HCT116 (cell line): ENCODE results near the gene PLEKHG5. TPM values are rescaled to one million over a fixed set of nuclear protein-coding genes. Genes with fewer than 3 reads are reported as not detected.

ENCODE experiments used
- ATAC-seq: fragments of 200-7000 bp; cut with Tn5 transposase; 2 replicates; pipeline ENCODE4 v1.9.1; 2020; ENCODE audit warnings: mild to moderate bottlenecking, moderate library complexity
- Bru-seq: library from RNA; stranded (reverse); fragments of 400-500 nt; gene quantifications from one replicate; lab custom pipeline; 2021; lab: Mats Ljungman, UMichigan
- BruChase-seq, 2 experiments: library from RNA; stranded (reverse); fragments of 400-500 nt; gene quantifications; one replicate each; lab custom pipeline; 2021; lab: Mats Ljungman, UMichigan
- BruUV-seq: library from RNA; stranded (reverse); fragments of 400-500 nt; replicated peaks from 2 replicates; lab custom pipeline; 2021; lab: Mats Ljungman, UMichigan
- CTCF ChIA-PET: fragments of 300-600 bp; sonication (Branson Sonifier 250); formaldehyde crosslinking; loops from one replicate; lab custom pipeline; 2021; ENCODE audit warnings: antibody characterized with exemption; lab: Charles Lee
- POLR2A ChIA-PET: fragments of 300-600, 350-600 bp; sonication (Branson Sonifier 250); formaldehyde crosslinking; loops from one replicate; lab custom pipeline; 2021; ENCODE audit warnings: antibody characterized with exemption; lab: Charles Lee
- RAD21 ChIA-PET, 2 experiments: fragments of 300-600 bp; sonication (Branson Sonifier 250); formaldehyde crosslinking; loops; one replicate each; lab custom pipeline; 2023; ENCODE audit warnings: low total read pairs in 2 of 2; ENCODE audit not compliant: uncharacterized antibody in 2 of 2, unreplicated experiment in 2 of 2, low non-redundant PET in 1 of 2; lab: Charles Lee
- DNase-seq: peaks from one replicate; pipeline ENCODE4 v3.0.0-alpha.2; 2010; ENCODE audit warnings: low read depth, low spot score
- H2AFZ ChIP-seq: fragments of 200-600 bp; shearing (Covaris generic), sonication (generic); 2 replicates; pipeline ENCODE4 v1.6.1; 2017; ENCODE audit warnings: low read depth, mixed run types, mixed read lengths, antibody characterized with exemption, low read length; ENCODE audit not compliant: poor library complexity, severe bottlenecking
- H3K27ac ChIP-seq: 2 replicates; pipeline ENCODE4 v1.5.1; 2012; ENCODE audit warnings: low read depth, low read length
- H3K27me3 ChIP-seq: fragments of 200-600 bp; sonication (generic); 2 replicates; pipeline ENCODE4 v1.6.1; 2016; ENCODE audit warnings: mixed run types, low read length, mixed read lengths; ENCODE audit not compliant: insufficient read depth
- H3K36me3 ChIP-seq, 2 experiments: fragments of 200-500 bp in 1 of 2; fragments of 200-600 bp in 1 of 2; sonication (Bioruptor generic) in 1 of 2; sonication (generic) in 1 of 2; 2 replicates each; pipeline versions ENCODE4 v1.5.1 to v1.6.1; 2014 to 2016; ENCODE audit warnings: low read length in 2 of 2, inconsistent platforms in 1 of 2, mixed read lengths in 1 of 2, mixed run types in 1 of 2; ENCODE audit not compliant: insufficient read depth in 2 of 2, control insufficient read depth in 1 of 2
- H3K4me1 ChIP-seq, 2 experiments: fragments of 200-600 bp in 1 of 2; sonication (generic) in 1 of 2; 2 replicates each; pipeline versions ENCODE4 v1.5.1 to v1.6.1; 2012 to 2017; ENCODE audit warnings: low read length in 2 of 2, inconsistent platforms in 1 of 2, mild to moderate bottlenecking in 1 of 2, mixed read lengths in 1 of 2, mixed run types in 1 of 2, moderate library complexity in 1 of 2; ENCODE audit not compliant: insufficient read depth in 2 of 2, control insufficient read depth in 1 of 2
- H3K4me2 ChIP-seq: fragments of 200-600 bp; sonication (generic); 2 replicates; pipeline ENCODE4 v1.6.1; 2017; ENCODE audit warnings: mixed run types, low read length, mixed read lengths
- H3K4me3 ChIP-seq, 2 experiments: fragments of 200-600 bp in 1 of 2; sonication (generic) in 1 of 2; replicated peaks in 1 of 2; 2 replicates each; pipeline ENCODE4 v1.5.1; 2011 to 2016; ENCODE audit warnings: low read length in 2 of 2, control low read depth in 1 of 2, low read depth in 1 of 2, mild to moderate bottlenecking in 1 of 2, mixed read lengths in 1 of 2, mixed run types in 1 of 2
- H3K79me2 ChIP-seq: fragments of 200-600 bp; sonication (generic); 2 replicates; pipeline ENCODE4 v1.6.1; 2017; ENCODE audit warnings: mild to moderate bottlenecking, mixed run types, low read length, moderate library complexity, mixed read lengths; ENCODE audit not compliant: insufficient read depth
- H3K9ac ChIP-seq: fragments of 200-600 bp; sonication (generic); 2 replicates; pipeline ENCODE4 v1.6.1; 2016; ENCODE audit warnings: low read length, mixed read lengths
- H3K9me2 ChIP-seq: fragments of 200-600 bp; sonication (generic), shearing (Covaris generic); 2 replicates; pipeline ENCODE4 v1.6.1; 2017; ENCODE audit warnings: mixed run types, mild to moderate bottlenecking, moderate library complexity; ENCODE audit not compliant: insufficient read depth
- H3K9me3 ChIP-seq, 2 experiments: fragments of 200-500 bp in 1 of 2; fragments of 200-600 bp in 1 of 2; sonication (Bioruptor generic) in 1 of 2; sonication (generic) in 1 of 2; 2 replicates each; pipeline ENCODE4 v1.6.1; 2014 to 2017; ENCODE audit warnings: low read length in 2 of 2, mixed read lengths in 2 of 2, inconsistent platforms in 1 of 2, low read depth in 1 of 2, mild to moderate bottlenecking in 1 of 2, mixed run types in 1 of 2, moderate library complexity in 1 of 2; ENCODE audit not compliant: control insufficient read depth in 1 of 2, insufficient read depth in 1 of 2
- H4K20me1 ChIP-seq: fragments of 200-600 bp; sonication (generic), shearing (Covaris generic); 2 replicates; pipeline ENCODE4 v1.6.1; 2017; ENCODE audit warnings: mixed run types, mild to moderate bottlenecking, moderate library complexity; ENCODE audit not compliant: insufficient read depth
- POLR2AphosphoS5 ChIP-seq: IDR thresholded peaks from 2 replicates; pipeline ENCODE4 v1.6.1; 2011; ENCODE audit warnings: mild to moderate bottlenecking, low read depth, low read length, moderate library complexity
- YY1 ChIP-seq: IDR thresholded peaks from 2 replicates; pipeline ENCODE4 v1.6.1; 2011; ENCODE audit warnings: low read length, low read depth, moderate library complexity, mild to moderate bottlenecking; ENCODE audit not compliant: insufficient replicate concordance; ENCODE audit errors: extremely low read depth
- intact Hi-C: fragments of 100-400 bp; cut with micrococcal nuclease; formaldehyde crosslinking; loops from 2 replicates; pipeline ENCODE4 v1.10.0; 2022
- long read RNA-seq: library from polyadenylated mRNA; unstranded; transcript quantifications from one replicate; pipeline ENCODE4 v2.0.0, GENCODE V29; 2021; ENCODE audit not compliant: unreplicated experiment
- polyA plus RNA-seq: library from polyadenylated mRNA; unstranded; fragments of >200 nt; gene quantifications from 2 replicates; pipeline ENCODE4 v1.2.1, GENCODE V29; 2012; ENCODE audit warnings: missing spikeins
- total RNA-seq: library from RNA; stranded (reverse); gene quantifications from one replicate; pipeline ENCODE4 v1.2.1, GENCODE V29; 2021; ENCODE audit not compliant: unreplicated experiment
- TF ChIP-seq, protein P1 (sequence below): IDR thresholded peaks from 2 replicates; pipeline ENCODE4 v1.6.1; 2012

Gene PLEKHG5, protein sequence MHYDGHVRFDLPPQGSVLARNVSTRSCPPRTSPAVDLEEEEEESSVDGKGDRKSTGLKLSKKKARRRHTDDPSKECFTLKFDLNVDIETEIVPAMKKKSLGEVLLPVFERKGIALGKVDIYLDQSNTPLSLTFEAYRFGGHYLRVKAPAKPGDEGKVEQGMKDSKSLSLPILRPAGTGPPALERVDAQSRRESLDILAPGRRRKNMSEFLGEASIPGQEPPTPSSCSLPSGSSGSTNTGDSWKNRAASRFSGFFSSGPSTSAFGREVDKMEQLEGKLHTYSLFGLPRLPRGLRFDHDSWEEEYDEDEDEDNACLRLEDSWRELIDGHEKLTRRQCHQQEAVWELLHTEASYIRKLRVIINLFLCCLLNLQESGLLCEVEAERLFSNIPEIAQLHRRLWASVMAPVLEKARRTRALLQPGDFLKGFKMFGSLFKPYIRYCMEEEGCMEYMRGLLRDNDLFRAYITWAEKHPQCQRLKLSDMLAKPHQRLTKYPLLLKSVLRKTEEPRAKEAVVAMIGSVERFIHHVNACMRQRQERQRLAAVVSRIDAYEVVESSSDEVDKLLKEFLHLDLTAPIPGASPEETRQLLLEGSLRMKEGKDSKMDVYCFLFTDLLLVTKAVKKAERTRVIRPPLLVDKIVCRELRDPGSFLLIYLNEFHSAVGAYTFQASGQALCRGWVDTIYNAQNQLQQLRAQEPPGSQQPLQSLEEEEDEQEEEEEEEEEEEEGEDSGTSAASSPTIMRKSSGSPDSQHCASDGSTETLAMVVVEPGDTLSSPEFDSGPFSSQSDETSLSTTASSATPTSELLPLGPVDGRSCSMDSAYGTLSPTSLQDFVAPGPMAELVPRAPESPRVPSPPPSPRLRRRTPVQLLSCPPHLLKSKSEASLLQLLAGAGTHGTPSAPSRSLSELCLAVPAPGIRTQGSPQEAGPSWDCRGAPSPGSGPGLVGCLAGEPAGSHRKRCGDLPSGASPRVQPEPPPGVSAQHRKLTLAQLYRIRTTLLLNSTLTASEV
- total RNA-seq (33.0 TPM), Bru-seq, nascent RNA (percentile 47 among the genes with signal in this experiment), BruChase-seq, experiment 1, labeled RNA remaining after a 6-hour chase (percentile 69 among the genes with signal in this experiment), BruChase-seq, experiment 2, labeled RNA remaining after a 2-hour chase (percentile 56 among the genes with signal in this experiment)
- polyA plus RNA-seq = 27.9 and 32.2 TPM in 2 replicates
- long read RNA-seq, full-length matches to known transcripts = 1 of 17 reads
- long read RNA-seq, partial matches to known transcripts = 9 of 17 reads
- long read RNA-seq, other reads (novel, unspliced or antisense) = 7 of 17 reads

DNA sequence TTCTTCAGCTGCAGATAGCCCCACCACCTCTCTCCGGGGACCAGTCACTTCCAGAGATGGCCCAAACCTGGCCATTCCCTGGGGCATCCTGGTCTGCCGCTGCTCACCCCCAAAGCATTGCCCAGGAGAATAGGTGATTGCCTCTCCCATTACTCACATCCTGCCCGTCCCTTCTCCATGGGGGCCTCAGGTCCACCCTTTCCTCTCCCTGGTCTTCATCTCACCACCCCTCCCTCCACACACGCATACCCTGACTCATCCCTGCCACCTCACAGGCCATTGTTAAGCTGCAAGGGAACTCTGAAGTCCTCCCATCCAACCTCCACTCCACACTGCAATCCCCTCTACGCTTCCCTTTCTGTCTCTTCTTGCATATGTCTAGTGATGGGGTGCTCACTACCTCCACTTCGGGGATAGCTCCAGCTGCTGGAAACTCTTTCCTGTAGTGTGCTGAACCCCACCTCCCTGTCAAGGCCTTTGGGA lies at the start of gene PLEKHG5:
PLEKHG5 (minus strand) TSS at position 188 of the 483 bp plus-strand sequence. CDS start 14,096 bp downstream, outside the sequence.
- ChIA-PET RAD21 (no interaction called here), POLR2A (interaction anchor here (0.8 to 1.8 kb wide), 6 partner anchors 20 to 99 kb away, joined by 3 to 7 read pairs (median 4); no protein-coding TSS in a partner anchor), CTCF (interaction anchor here (1.0 to 4.3 kb wide), 4 partner anchors 12 to 68 kb away, joined by 3 to 14 read pairs (median 5); no protein-coding TSS in a partner anchor)
- H3K9me2 ChIP-seq = no peaks in the 10 kb centered on the region
- intact Hi-C loops = loop anchor here (2.0 kb wide), 2 partner anchors 43 to 155 kb away; no protein-coding TSS in a partner anchor
- H2AFZ ChIP-seq = no peak within 1 kb of the TSS
- peaks cover 5% of the 10 kb centered on the region; the same call in 1 of the 2 replicates for H3K79me2 ChIP-seq
- H3K9ac ChIP-seq = peak within 1 kb of the TSS; percentile 91
- peak; percentile 60 for DNase-seq
- H3K27me3 ChIP-seq = no peaks in the 10 kb centered on the region
- peak within 1 kb of the TSS; percentile 87 for H3K27ac ChIP-seq
- H3K4me3 ChIP-seq = peak within 1 kb of the TSS; percentile 91 to 96
- BruUV-seq = no TSS peak
- H3K4me2 ChIP-seq = peak within 1 kb of the TSS; percentile 97
- TF ChIP-seq YY1 (peak; percentile 58), POLR2AphosphoS5 (peak; percentile 89)
- TF ChIP-seq, protein P1, sequence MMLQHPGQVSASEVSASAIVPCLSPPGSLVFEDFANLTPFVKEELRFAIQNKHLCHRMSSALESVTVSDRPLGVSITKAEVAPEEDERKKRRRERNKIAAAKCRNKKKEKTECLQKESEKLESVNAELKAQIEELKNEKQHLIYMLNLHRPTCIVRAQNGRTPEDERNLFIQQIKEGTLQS = no peak
- ATAC-seq = peak; percentile 14
- peaks cover 35 to 63% of the 10 kb centered on the region in 2 experiments for H3K4me1 ChIP-seq
- H4K20me1 ChIP-seq = no peaks in the 10 kb centered on the region
- H3K9me3 ChIP-seq = no peaks in the 10 kb centered on the region
- no peaks in the 10 kb centered on the region for H3K36me3 ChIP-seq
